Neural crest cell (in vitro differentiated cells): ENCODE measurements around the gene ENPP1. TPM values are rescaled to one million over a fixed set of nuclear protein-coding genes. Genes with fewer than 3 reads are reported as not detected.

ENCODE experiments used
- DNase-seq: peaks from one replicate; pipeline ENCODE4 v3.0.0; 2021; ENCODE audit warnings: low read depth, mixed read lengths, low spot score
- H3K27ac Mint-ChIP-seq: one replicate; pipeline ENCODE4 v1.8.0; 2021; ENCODE audit warnings: mild to moderate bottlenecking, mixed read lengths; ENCODE audit not compliant: unreplicated experiment
- H3K27me3 Mint-ChIP-seq: 2 replicates; pipeline ENCODE4 v1.8.0; 2021; ENCODE audit warnings: low read depth, mild to moderate bottlenecking, mixed read lengths
- H3K36me3 Mint-ChIP-seq: 2 replicates; pipeline ENCODE4 v1.8.0; 2021; ENCODE audit warnings: low read depth, mild to moderate bottlenecking, mixed read lengths
- H3K4me1 Mint-ChIP-seq: 2 replicates; pipeline ENCODE4 v1.8.0; 2021; ENCODE audit warnings: mixed read lengths
- H3K4me3 Mint-ChIP-seq: one replicate; pipeline ENCODE4 v1.8.0; 2021; ENCODE audit warnings: mild to moderate bottlenecking, mixed read lengths
- H3K9me3 Mint-ChIP-seq: 2 replicates; pipeline ENCODE4 v1.8.0; 2021; ENCODE audit warnings: mixed read lengths
- total RNA-seq: library from RNA; stranded (reverse); gene quantifications from 2 replicates; pipeline ENCODE4 v1.2.1, GENCODE V29; 2021
- TF ChIP-seq, protein P1 (sequence below): fragments of 200-600 bp; sonication (generic); conservative IDR thresholded peaks from 2 replicates; pipeline ENCODE4 v1.5.0; 2021; ENCODE audit warnings: antibody characterized with exemption, mild to moderate bottlenecking

The ENPP1 gene
- total RNA-seq, 1 donor from 2014 or later, result 4.9 TPM

DNA sequence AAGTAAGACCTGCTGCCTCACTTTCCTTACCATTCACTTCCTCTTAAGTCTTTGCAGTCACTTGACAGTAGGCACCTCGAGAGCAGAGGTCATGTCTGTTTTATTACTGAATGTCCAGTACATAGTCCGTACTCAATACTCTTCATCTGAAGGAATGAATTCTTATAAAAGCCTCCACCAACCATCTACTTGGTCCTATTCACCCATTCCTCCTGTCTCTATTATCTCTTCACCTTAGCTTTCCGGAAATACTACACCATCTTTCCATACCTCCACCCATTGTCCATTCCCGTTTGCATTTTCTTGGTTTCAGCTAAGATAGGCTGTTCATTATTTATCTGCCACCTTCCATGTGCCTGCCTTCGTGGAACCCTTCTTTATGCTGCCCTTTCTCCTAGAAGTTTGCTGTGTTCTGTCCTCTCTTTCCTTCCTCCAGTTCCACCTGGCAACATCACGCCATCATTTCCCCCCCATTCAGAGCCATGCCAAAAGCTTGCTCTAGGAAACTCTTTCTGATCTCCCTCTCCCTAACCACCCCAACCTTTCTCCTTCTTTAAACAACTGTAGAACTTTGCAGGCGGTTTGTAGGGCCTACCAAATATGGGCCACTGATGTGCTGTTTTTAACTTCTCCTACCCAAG, 38.3 kb downstream of the ENPP1 start:
- Mint-ChIP-seq H3K4me1 (no peaks in the 10 kb centered on the region), H3K36me3 (no peaks in the 10 kb centered on the region), H3K9me3 (no peaks in the 10 kb centered on the region), H3K4me3 (no peak overlapping the region), H3K27ac (no peak overlapping the region), H3K27me3 (no peaks in the 10 kb centered on the region)
- DNase-seq, result no peak
- TF ChIP-seq, protein P1, sequence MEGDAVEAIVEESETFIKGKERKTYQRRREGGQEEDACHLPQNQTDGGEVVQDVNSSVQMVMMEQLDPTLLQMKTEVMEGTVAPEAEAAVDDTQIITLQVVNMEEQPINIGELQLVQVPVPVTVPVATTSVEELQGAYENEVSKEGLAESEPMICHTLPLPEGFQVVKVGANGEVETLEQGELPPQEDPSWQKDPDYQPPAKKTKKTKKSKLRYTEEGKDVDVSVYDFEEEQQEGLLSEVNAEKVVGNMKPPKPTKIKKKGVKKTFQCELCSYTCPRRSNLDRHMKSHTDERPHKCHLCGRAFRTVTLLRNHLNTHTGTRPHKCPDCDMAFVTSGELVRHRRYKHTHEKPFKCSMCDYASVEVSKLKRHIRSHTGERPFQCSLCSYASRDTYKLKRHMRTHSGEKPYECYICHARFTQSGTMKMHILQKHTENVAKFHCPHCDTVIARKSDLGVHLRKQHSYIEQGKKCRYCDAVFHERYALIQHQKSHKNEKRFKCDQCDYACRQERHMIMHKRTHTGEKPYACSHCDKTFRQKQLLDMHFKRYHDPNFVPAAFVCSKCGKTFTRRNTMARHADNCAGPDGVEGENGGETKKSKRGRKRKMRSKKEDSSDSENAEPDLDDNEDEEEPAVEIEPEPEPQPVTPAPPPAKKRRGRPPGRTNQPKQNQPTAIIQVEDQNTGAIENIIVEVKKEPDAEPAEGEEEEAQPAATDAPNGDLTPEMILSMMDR, result no peak

DNA sequence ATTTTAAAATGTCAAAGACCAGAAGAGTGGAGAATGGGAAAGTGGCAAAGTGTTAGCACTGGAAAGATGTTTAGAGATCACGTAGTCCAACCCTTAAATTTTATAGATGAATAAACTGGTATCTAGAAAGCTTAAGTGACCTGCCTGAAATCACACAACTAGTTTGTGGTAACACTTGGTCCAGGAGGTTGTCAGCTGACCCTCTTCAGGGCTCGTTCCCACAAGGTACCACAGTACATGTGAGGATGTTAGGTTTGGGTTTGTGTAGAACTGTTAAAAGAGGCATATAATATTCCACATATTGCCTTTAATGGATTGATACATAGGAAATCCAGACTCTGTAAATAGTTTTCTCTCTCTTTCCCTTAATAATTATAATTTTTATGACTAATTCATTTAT, 39.1 kb downstream of the ENPP1 start:
- H3K4me1 Mint-ChIP-seq, result no peaks in the 10 kb centered on the region
- TF ChIP-seq, protein P1, result no peak
- no peak overlapping the region for H3K4me3 Mint-ChIP-seq
- H3K36me3 Mint-ChIP-seq, result no peaks in the 10 kb centered on the region
- H3K27me3 Mint-ChIP-seq, result no peaks in the 10 kb centered on the region
- no peak for DNase-seq
- H3K9me3 Mint-ChIP-seq, result no peaks in the 10 kb centered on the region
- H3K27ac Mint-ChIP-seq, result no peak overlapping the region

GRCh38 chr6:131849799-131850198, 42.0 kb downstream of the ENPP1 start:
- no peak overlapping the region for H3K27ac Mint-ChIP-seq
- H3K9me3 Mint-ChIP-seq, result no peaks in the 10 kb centered on the region
- no peaks in the 10 kb centered on the region for H3K27me3 Mint-ChIP-seq
- TF ChIP-seq, protein P1, result no peak
- H3K4me1 Mint-ChIP-seq, result no peaks in the 10 kb centered on the region
- DNase-seq, result no peak
- H3K4me3 Mint-ChIP-seq, result no peak overlapping the region
- H3K36me3 Mint-ChIP-seq, result no peaks in the 10 kb centered on the region

DNA sequence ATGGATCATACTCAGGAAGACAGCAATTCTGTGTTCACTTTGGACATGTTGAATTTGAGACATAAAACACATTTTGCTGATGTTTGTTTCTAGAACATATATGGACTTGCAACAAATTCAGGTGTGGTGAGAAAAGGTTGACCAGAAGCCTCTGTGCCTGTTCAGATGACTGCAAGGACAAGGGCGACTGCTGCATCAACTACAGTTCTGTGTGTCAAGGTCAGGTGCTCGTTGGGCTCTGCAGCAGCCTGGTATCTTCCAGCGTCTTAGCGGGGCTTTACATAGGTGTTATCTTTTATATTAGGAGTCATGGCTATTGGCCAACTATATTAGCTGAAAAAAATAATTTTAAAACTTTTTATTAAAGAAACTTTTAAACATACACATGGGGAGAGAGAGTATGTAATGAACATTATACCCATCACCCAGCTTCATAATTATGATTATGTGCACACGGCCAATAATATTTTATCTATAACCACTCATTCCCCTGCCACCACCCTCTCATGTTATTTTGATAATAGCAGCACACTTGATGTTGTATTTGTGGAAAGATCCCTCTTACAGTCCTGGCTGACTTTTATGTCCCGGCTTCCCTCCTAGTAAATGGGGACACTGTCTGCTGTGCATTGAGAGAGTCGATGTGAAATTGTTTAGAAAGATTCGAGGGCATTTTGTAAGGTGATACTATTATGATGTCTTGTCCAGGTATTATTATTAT, 43.4 kb downstream of the ENPP1 start:
- H3K4me3 Mint-ChIP-seq, result no peak overlapping the region
- H3K27me3 Mint-ChIP-seq, result no peaks in the 10 kb centered on the region
- no peaks in the 10 kb centered on the region for H3K9me3 Mint-ChIP-seq
- TF ChIP-seq, protein P1, result no peak
- H3K27ac Mint-ChIP-seq, result no peak overlapping the region
- H3K36me3 Mint-ChIP-seq, result no peaks in the 10 kb centered on the region
- H3K4me1 Mint-ChIP-seq, result no peaks in the 10 kb centered on the region
- DNase-seq, result no peak

DNA sequence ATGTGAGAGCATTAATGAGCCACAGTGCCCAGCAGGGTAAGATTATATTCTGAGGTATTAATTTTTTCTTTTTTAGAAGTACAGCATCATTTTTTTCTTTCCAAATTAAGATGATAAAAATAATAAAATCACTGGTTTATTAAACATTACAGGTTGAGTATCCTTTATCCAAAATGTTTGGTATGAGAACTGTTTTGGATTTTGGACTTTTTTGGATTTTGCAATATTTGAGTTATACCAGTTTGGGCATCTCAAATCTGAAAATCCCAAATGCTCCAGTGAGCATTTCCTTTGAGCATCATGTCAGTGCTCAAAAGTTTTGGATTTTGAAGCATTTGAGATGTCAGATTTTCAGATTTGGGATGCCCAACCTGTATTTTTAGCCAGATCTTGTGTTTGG, 44.4 kb downstream of the ENPP1 start:
- Mint-ChIP-seq H3K27ac (no peak overlapping the region), H3K4me3 (no peak overlapping the region), H3K4me1 (no peaks in the 10 kb centered on the region), H3K36me3 (no peaks in the 10 kb centered on the region), H3K27me3 (no peaks in the 10 kb centered on the region), H3K9me3 (no peaks in the 10 kb centered on the region)
- TF ChIP-seq, protein P1, result no peak
- DNase-seq, result no peak
